ENCODE results near the gene REXO1.
"Not testable (repeated sequence)": the region's sequence is repeated elsewhere in the genome, so short reads cannot be mapped to it uniquely, and the experiment has no call there.

Gene REXO1

DNA sequence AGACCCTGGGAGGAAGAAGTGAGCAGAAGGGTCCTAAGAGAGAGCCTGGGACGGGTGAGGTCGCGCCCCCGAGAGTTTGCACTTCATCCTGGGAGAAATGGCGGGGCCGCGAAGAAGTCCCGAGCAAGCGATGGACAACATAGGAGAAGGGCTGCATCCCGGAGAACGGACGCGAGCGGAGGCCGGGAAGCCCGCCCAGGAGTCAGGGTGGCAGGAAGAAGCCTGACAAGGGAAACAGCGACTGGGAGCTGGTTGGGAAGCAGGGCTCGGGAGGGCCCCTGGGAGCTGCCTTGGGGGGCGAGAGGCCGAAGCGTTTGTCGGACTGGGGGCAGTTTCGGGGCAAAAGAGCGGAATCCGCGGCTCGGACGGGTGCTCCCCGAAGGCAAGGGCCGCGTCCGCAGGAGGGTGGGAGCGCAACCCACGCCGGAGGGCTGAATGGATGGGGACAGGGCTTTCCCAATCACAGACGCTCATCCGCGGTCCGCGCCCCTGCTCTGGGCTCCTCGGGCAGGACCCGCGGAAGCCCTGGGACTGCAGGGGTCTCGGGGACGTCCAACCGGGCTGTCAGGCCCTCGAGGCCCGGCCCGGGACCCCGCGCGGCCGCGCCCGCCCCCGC lies 36.5 kb upstream of the REXO1 start:
- DNase-seq (ENCODE audit: extremely low read depth, low read depth): no peak
- TF ChIP-seq, protein P1, sequence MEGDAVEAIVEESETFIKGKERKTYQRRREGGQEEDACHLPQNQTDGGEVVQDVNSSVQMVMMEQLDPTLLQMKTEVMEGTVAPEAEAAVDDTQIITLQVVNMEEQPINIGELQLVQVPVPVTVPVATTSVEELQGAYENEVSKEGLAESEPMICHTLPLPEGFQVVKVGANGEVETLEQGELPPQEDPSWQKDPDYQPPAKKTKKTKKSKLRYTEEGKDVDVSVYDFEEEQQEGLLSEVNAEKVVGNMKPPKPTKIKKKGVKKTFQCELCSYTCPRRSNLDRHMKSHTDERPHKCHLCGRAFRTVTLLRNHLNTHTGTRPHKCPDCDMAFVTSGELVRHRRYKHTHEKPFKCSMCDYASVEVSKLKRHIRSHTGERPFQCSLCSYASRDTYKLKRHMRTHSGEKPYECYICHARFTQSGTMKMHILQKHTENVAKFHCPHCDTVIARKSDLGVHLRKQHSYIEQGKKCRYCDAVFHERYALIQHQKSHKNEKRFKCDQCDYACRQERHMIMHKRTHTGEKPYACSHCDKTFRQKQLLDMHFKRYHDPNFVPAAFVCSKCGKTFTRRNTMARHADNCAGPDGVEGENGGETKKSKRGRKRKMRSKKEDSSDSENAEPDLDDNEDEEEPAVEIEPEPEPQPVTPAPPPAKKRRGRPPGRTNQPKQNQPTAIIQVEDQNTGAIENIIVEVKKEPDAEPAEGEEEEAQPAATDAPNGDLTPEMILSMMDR (IDR thresholded peaks at IDR 0.05; ENCODE audit: low read depth, low read length, missing control alignments): no peak
- peak overlapping the region; percentile 88 for H3K4me3 ChIP-seq (replicated peaks; ENCODE audit: low read depth, low read length)

DNA sequence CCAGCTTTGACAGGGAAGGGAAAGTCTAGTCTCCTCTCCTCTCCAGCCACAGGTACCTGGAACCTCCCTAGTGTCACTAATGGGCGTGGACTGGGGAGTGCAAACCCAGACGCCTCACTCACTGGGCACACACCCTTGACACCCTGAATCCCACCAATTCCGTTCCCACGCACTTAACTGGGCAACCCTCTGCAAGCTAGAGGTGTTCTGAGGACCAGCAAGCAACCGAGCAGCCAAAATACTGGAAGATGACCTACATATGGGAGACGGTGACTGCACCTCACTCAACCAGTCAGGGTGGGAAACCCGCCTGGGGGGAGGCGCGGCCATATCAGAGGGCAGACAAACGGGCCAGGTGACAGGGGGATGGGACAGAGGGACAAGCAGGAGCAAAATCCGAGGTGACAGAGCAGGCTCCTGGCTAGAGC lies 36.0 kb upstream of the REXO1 start:
- TF ChIP-seq, protein P1 (IDR thresholded peaks at IDR 0.05; ENCODE audit: low read depth, low read length, missing control alignments): no peak
- H3K4me3 ChIP-seq (replicated peaks; ENCODE audit: low read depth, low read length): peak overlapping the region; percentile 88
- DNase-seq (ENCODE audit: extremely low read depth, low read depth): no peak

- TF ChIP-seq, protein P1 (IDR thresholded peaks at IDR 0.05; ENCODE audit: low read depth, low read length, missing control alignments): no peak
- no peak for DNase-seq (ENCODE audit: extremely low read depth, low read depth)
- peak overlapping the region; percentile 88 for H3K4me3 ChIP-seq (replicated peaks; ENCODE audit: low read depth, low read length)
Measured at GRCh38 chr19:1883784-1884183, 35.5 kb upstream of the REXO1 start.

GRCh38 chr19:1882786-1883692 lies 34.8 kb upstream of the REXO1 start:
- DNase-seq (ENCODE audit: extremely low read depth, low read depth): no peak
- TF ChIP-seq, protein P1 (IDR thresholded peaks at IDR 0.05; ENCODE audit: low read depth, low read length, missing control alignments): no peak
- peak overlapping the region; percentile 88 for H3K4me3 ChIP-seq (replicated peaks; ENCODE audit: low read depth, low read length)

DNA sequence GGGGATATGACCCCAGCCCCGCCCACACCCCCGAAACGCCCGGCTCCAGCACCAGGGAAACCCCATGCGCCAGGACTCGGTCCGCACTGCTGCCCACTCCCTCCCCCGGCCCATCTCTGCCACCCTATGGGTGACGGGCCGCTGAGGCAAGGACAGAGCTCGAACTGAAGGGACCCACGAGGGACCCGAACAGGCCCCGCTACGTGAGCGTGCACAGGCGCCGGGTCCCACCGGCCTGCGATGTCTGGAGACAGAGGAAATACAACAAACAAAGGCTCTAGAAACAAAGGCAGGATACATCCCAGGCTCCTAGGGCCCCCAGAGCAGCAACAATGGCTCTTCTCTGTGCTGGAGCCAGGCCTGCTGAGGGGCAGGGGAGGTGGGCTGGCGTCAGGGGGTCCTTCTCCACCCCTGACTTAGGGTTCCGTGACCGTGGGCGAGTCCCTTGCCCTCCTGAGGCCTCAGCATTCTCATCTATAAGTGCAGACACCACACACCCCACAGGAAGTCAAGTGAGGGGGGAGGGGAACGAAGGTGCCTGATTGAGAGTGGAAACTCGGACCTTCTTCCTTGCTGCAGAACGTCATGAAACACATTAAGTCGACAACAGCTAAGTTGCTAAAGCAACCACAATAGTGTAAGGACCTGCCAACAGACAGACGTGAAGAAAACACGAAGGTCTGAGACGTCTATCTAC lies 34.0 kb upstream of the REXO1 start:
- TF ChIP-seq, protein P1 (IDR thresholded peaks at IDR 0.05; ENCODE audit: low read depth, low read length, missing control alignments): no peak
- no peak for DNase-seq (ENCODE audit: extremely low read depth, low read depth)
- H3K4me3 ChIP-seq (replicated peaks; ENCODE audit: low read depth, low read length): no peak overlapping the region

- not testable (repeated sequence) for DNase-seq (ENCODE audit: extremely low read depth, low read depth); H3K4me3 ChIP-seq (replicated peaks; ENCODE audit: low read depth, low read length)
Measured at GRCh38 chr19:1881393-1882088, 33.3 kb upstream of the REXO1 start.

Data from HFF-Myc (cell line).